NCI-H187 (cell line): ENCODE results near the gene NRCAM.
"Not testable (repeated sequence)": the region's sequence is repeated elsewhere in the genome, so short reads cannot be mapped to it uniquely, and the experiment has no call there.

Experiments
- DNase-seq, 2 experiments: peaks; one replicate each; lab custom pipeline; 2025; lab: John Stamatoyannopoulos, UW

Gene NRCAM

GRCh38 chr7:108396080-108396479, 60.2 kb downstream of the NRCAM start:
- no peak for DNase-seq

- DNase-seq = no peak
Observed at GRCh38 chr7:108395426-108395825, 60.8 kb downstream of the NRCAM start.

GRCh38 chr7:108393097-108393496, 63.1 kb downstream of the NRCAM start:
- not testable (repeated sequence) for DNase-seq

GRCh38 chr7:108387686-108388085, 68.5 kb downstream of the NRCAM start:
- not testable (repeated sequence) for DNase-seq

GRCh38 chr7:108385834-108386422, 70.3 kb downstream of the NRCAM start:
- DNase-seq = peak; percentile 86 to 91

GRCh38 chr7:108384716-108385483, 71.3 kb downstream of the NRCAM start:
- no peak for DNase-seq

GRCh38 chr7:108382932-108383331, 73.3 kb downstream of the NRCAM start:
- DNase-seq = no peak

GRCh38 chr7:108380517-108380916, 75.7 kb downstream of the NRCAM start:
- DNase-seq = no peak

GRCh38 chr7:108376206-108376605, 80.0 kb downstream of the NRCAM start:
- no peak for DNase-seq

- DNase-seq = no peak
Observed at GRCh38 chr7:108375668-108376067, 80.6 kb downstream of the NRCAM start.

GRCh38 chr7:108374899-108375298, 81.3 kb downstream of the NRCAM start:
- no peak for DNase-seq

GRCh38 chr7:108372618-108373017, 83.6 kb downstream of the NRCAM start:
- DNase-seq = no peak

GRCh38 chr7:108370616-108371015, 85.6 kb downstream of the NRCAM start:
- no peak for DNase-seq

GRCh38 chr7:108368466-108368865, 87.8 kb downstream of the NRCAM start:
- DNase-seq = no peak

GRCh38 chr7:108367946-108368345, 88.3 kb downstream of the NRCAM start:
- DNase-seq = no peak

GRCh38 chr7:108367314-108367713, 88.9 kb downstream of the NRCAM start:
- no peak for DNase-seq

- no peak for DNase-seq
Observed at GRCh38 chr7:108363659-108364058, 92.6 kb downstream of the NRCAM start.

GRCh38 chr7:108360058-108360800, 96.0 kb downstream of the NRCAM start:
- no peak for DNase-seq

GRCh38 chr7:108358553-108358952, 97.7 kb downstream of the NRCAM start:
- peak; percentile 42 to 84 for DNase-seq

GRCh38 chr7:108351729-108352131, 104.5 kb downstream of the NRCAM start:
- DNase-seq = peak; percentile 56 to 62

- DNase-seq = no peak
Observed at GRCh38 chr7:108348913-108349312, 107.3 kb downstream of the NRCAM start.

GRCh38 chr7:108347616-108348015, 108.6 kb downstream of the NRCAM start:
- no peak for DNase-seq
